Common myeloid progenitor, CD34-positive (primary cell): ENCODE measurements around the gene ACADVL.

Experiments used
- CTCF ChIA-PET: fragments of 350-600 bp; sonication (Branson Sonifier 250); formaldehyde crosslinking; loops from one replicate; lab custom pipeline; 2021; ENCODE audit warnings: antibody characterized with exemption; lab: Charles Lee
- POLR2A ChIA-PET: fragments of 350-600 bp; sonication (Branson Sonifier 250); formaldehyde crosslinking; loops from one replicate; lab custom pipeline; 2021; ENCODE audit warnings: antibody characterized with exemption; lab: Charles Lee
- DNase-seq, 3 donors: peaks; one replicate each; pipeline versions ENCODE4 v3.0.0 to v3.0.0-alpha.2; 2013
- H3K27ac ChIP-seq, 2 experiments: 1 replicate in 1 of 2; 2 replicates in 1 of 2; pipeline ENCODE4 v1.7.0; 2013; ENCODE audit warnings: inconsistent platforms in 2 of 2, low read length in 2 of 2, mild to moderate bottlenecking in 2 of 2, low read depth in 1 of 2, moderate library complexity in 1 of 2; ENCODE audit not compliant: severe bottlenecking in 2 of 2, insufficient read depth in 1 of 2, poor library complexity in 1 of 2
- H3K27me3 ChIP-seq, 5 experiments: replicated peaks in 2 of 5; 1 replicate in 3 of 5; 2 replicates in 2 of 5; pipeline versions ENCODE4 v1.6.1 to v1.7.0; 2013; ENCODE audit warnings: low read length in 4 of 5, mild to moderate bottlenecking in 2 of 5, moderate library complexity in 2 of 5, inconsistent platforms in 1 of 5; ENCODE audit not compliant: insufficient read depth in 5 of 5, control insufficient read depth in 4 of 5
- H3K36me3 ChIP-seq, 4 experiments: 1 replicate in 2 of 4; 2 replicates in 2 of 4; pipeline versions ENCODE4 v1.6.1 to v1.7.0; 2013; ENCODE audit warnings: low read length in 3 of 4, control low read depth in 1 of 4, mild to moderate bottlenecking in 1 of 4; ENCODE audit not compliant: control insufficient read depth in 4 of 4, insufficient read depth in 4 of 4
- H3K4me1 ChIP-seq, 4 experiments: 1 replicate in 3 of 4; 2 replicates in 1 of 4; pipeline versions ENCODE4 v1.6.1 to v1.7.1; 2013; ENCODE audit warnings: low read length in 3 of 4, mild to moderate bottlenecking in 3 of 4, control low read depth in 1 of 4, inconsistent platforms in 1 of 4, moderate library complexity in 1 of 4; ENCODE audit not compliant: control insufficient read depth in 4 of 4, insufficient read depth in 4 of 4; ENCODE audit errors: control extremely low read depth in 1 of 4
- H3K4me3 ChIP-seq, 7 experiments: 1 replicate in 4 of 7; 2 replicates in 3 of 7; pipeline versions ENCODE4 v1.5.1 to v1.7.0; 2013; ENCODE audit warnings: mild to moderate bottlenecking in 7 of 7, low read length in 6 of 7, moderate library complexity in 6 of 7, inconsistent platforms in 2 of 7, low read depth in 2 of 7, control low read depth in 1 of 7; ENCODE audit not compliant: insufficient read depth in 4 of 7, control insufficient read depth in 1 of 7; ENCODE audit errors: extremely low read depth in 1 of 7
- H3K9me3 ChIP-seq, 5 experiments: 1 replicate in 4 of 5; 2 replicates in 1 of 5; pipeline versions ENCODE4 v1.6.1 to v1.7.1; 2013; ENCODE audit warnings: low read length in 4 of 5, mild to moderate bottlenecking in 2 of 5, inconsistent platforms in 1 of 5, low read depth in 1 of 5, moderate library complexity in 1 of 5; ENCODE audit not compliant: control insufficient read depth in 4 of 5, insufficient read depth in 2 of 5; ENCODE audit errors: control extremely low read depth in 1 of 5
- WGBS: methylation state at CpG from one replicate; pipeline ENCODE4 v1.1.5; 2013; ENCODE audit not compliant: insufficient coverage; 5-methylcytosine and 5-hydroxymethylcytosine counted together

Gene ACADVL

DNA sequence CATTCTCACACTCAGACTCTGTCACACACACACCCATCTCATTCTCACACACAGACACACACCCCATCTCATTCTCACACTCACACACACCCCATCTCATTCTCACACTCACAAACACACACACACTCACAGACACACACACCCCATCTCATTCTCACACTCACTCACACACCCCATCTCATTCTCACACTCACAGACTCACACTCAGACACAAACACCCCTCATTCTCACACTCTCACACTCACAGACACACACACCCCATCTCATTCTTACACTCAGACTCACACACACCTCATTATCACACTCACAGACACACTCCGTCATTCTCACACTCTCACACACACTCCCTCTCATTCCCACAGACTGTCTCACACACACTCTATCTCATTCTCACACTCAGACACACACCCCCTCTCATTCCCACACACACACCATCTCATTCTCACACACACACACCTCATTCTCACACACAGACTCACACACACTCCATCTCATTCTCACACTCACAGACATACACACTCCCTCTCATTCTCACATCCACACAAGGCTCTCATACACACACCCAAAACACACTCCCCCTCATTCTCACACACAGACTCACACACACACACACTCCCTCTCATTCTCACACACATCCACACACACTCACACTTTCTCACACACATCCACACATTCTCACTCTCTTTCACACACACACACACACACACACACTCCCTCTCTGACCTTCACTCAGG lies 43.5 kb upstream of the ACADVL start:
- Histone ChIP-seq H3K9me3 (no peaks in the 10 kb centered on the region), H3K4me3 (no peak overlapping the region), H3K36me3 (no peaks in the 10 kb centered on the region), H3K4me1 (peaks cover 0 to 38% (median 33%) of the 10 kb centered on the region in 4 experiments), H3K27ac (no peak overlapping the region), H3K27me3 (no peaks in the 10 kb centered on the region)
- ChIA-PET CTCF (interaction anchor here (1.0 to 3.5 kb wide), 11 partner anchors 11 to 333 kb away, joined by 3 to 44 read pairs (median 8); no protein-coding TSS in a partner anchor), POLR2A (interaction anchor here (0.9 to 1.8 kb wide), 2 partner anchors 46 to 130 kb away, joined by 3 to 7 read pairs; no protein-coding TSS in a partner anchor)
- no peak for DNase-seq
- 100% methylated on average over 1 of the region's 1 CpG for WGBS

DNA sequence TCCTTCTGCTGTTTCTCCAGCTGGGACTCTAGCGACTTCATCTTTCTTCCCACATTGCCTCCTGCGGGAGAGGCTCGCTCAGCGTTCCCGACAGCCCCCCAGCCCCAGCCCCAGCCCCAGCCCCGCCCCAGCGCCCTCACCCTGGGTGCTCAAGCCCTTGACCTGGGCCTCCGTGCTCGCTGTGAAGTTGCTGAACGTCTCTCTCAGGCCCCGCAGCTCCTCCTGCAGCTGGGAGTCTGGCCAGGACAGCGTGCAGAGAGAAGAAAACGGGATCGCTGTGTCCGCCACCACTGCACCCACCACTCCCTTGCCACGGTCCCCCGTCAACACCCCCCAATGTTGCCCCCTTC lies 42.9 kb upstream of the ACADVL start:
- no peak overlapping the region for H3K27ac ChIP-seq
- peak overlapping the region in 3 of 7 experiments; percentile 21 to 90 (median 78) for H3K4me3 ChIP-seq
- H3K4me1 ChIP-seq, result peaks cover 0 to 35% (median 29%) of the 10 kb centered on the region in 4 experiments
- no peaks in the 10 kb centered on the region for H3K9me3 ChIP-seq
- POLR2A ChIA-PET, result interaction anchor here (0.9 to 1.8 kb wide), 2 partner anchors 46 to 131 kb away, joined by 3 to 7 read pairs; no protein-coding TSS in a partner anchor
- 38% methylated on average over 8 of the region's 17 CpGs for WGBS
- CTCF ChIA-PET, result interaction anchor here (0.7 to 3.5 kb wide), 14 partner anchors 11 to 334 kb away, joined by 3 to 44 read pairs (median 6); no protein-coding TSS in a partner anchor
- no peaks in the 10 kb centered on the region for H3K27me3 ChIP-seq
- H3K36me3 ChIP-seq, result no peaks in the 10 kb centered on the region
- DNase-seq, result no peak

DNA sequence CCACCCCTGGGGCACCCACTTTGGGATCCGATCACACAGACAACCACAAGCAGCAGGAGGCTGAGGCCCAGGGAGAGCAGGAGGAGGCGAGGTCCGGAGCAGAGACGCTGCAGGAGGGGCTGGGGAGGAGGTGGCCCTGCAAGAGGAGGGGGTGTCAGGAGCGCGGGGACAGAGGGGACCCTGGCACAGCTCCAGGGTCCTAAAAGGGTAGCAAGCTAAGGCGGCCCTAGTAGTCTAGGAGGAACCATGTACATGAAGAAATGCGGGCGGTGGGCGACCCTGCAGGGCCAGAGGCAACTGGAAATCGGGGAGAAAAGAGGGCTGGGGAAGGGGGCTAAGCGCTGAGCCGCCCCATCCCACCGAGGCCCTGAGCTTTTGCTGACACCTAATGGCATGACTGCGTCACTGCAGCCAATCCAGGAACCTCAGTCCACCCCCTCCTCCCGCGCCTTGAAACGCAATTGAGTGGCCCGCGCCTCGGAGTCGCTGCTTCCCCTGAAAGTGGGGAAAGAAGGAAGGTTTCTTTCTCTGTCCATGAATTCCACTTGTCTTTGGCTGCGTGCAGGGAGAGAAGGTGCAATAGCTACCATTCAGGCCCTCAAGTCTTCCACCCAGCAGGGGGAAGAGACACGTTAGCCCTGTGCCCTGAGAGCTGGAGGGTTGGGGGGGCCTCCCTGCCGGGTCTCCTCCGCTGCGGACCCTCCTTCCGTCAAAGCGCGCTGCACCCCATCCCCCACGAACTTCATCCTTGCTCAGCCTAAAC lies 42.4 kb upstream of the ACADVL start:
- peak; percentile 66 to 81 (median 80) for DNase-seq
- peaks cover 0 to 35% (median 28%) of the 10 kb centered on the region in 4 experiments for H3K4me1 ChIP-seq
- peak overlapping the region; percentile 24 to 90 (median 70) for H3K4me3 ChIP-seq
- no peak overlapping the region for H3K27ac ChIP-seq
- CTCF ChIA-PET, result interaction anchor here (0.6 to 3.5 kb wide), 18 partner anchors 11 to 334 kb away, joined by 3 to 44 read pairs (median 4); no protein-coding TSS in a partner anchor
- H3K27me3 ChIP-seq, result no peaks in the 10 kb centered on the region
- POLR2A ChIA-PET, result interaction anchor here (0.6 to 1.8 kb wide), 3 partner anchors 47 to 131 kb away, joined by 3 to 8 read pairs (median 7); no protein-coding TSS in a partner anchor
- no peaks in the 10 kb centered on the region for H3K36me3 ChIP-seq
- WGBS, result 0% methylated on average over 9 of the region's 31 CpGs
- H3K9me3 ChIP-seq, result no peaks in the 10 kb centered on the region

DNA sequence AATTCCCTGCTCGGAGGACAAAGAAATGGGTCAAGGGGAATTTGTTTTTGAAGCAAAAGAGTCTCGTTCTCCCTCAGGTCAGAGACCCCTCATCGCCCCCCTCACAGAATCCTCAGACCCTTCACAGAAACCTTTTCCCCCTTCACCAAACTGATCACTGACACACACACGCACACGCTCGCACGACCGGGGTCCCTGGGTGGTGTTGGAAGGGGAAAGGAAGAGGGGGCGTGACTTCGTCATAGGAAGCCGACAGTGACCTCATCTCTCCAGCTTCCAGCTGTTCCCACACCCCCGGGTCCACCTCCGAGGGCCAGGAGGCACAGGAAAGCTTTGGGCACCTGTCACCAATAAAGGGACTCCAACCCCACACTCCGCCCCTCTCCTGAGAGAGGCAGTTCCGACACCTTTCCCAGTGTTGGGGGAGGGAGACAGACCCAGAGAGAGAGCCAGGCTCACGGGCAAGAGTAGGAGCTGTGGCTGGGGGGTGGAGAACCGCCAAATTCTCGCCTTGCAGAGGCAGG lies 41.7 kb upstream of the ACADVL start:
- POLR2A ChIA-PET, result interaction anchor here (0.6 to 1.8 kb wide), 2 partner anchors 61 to 132 kb away, joined by 7 to 8 read pairs; no protein-coding TSS in a partner anchor
- H3K36me3 ChIP-seq, result no peaks in the 10 kb centered on the region
- WGBS, result 10% methylated on average over 4 of the region's 18 CpGs
- H3K27me3 ChIP-seq, result no peaks in the 10 kb centered on the region
- DNase-seq, result peak; percentile 31 to 47 (median 46)
- peaks cover 0 to 35% (median 28%) of the 10 kb centered on the region in 4 experiments for H3K4me1 ChIP-seq
- H3K4me3 ChIP-seq, result peak overlapping the region; percentile 24 to 90 (median 70)
- CTCF ChIA-PET, result interaction anchor here (0.6 to 3.5 kb wide), 14 partner anchors 10 to 174 kb away, joined by 3 to 44 read pairs (median 6); no protein-coding TSS in a partner anchor
- no peaks in the 10 kb centered on the region for H3K9me3 ChIP-seq
- no peak overlapping the region for H3K27ac ChIP-seq

DNA sequence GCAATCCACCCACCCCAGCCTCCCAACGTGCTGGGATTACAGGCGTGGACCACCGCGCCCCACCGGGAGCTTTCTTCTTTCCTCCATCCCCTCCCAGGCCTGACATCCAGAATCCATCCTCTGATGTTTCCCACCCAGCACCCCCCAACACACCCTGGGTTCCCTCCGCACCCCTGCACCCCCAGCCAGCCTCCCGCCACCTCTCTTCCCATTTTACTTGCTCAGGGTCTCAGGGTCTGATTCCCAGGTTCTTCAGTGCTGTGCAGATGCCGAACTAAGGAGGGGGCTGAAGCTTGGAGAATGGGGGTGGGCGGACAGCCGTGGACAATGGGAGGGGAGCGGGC lies 40.8 kb upstream of the ACADVL start:
- DNase-seq, result no peak
- H3K36me3 ChIP-seq, result no peaks in the 10 kb centered on the region
- H3K4me1 ChIP-seq, result peaks cover 0 to 34% (median 28%) of the 10 kb centered on the region in 4 experiments
- H3K9me3 ChIP-seq, result no peaks in the 10 kb centered on the region
- no peaks in the 10 kb centered on the region for H3K27me3 ChIP-seq
- H3K4me3 ChIP-seq, result no peak overlapping the region
- ChIA-PET POLR2A (no interaction called here), CTCF (interaction anchor here (0.7 to 3.5 kb wide), 5 partner anchors 16 to 132 kb away, joined by 3 to 44 read pairs (median 7); no protein-coding TSS in a partner anchor)
- 97% methylated on average over 9 of the region's 11 CpGs for WGBS
- H3K27ac ChIP-seq, result no peak overlapping the region

DNA sequence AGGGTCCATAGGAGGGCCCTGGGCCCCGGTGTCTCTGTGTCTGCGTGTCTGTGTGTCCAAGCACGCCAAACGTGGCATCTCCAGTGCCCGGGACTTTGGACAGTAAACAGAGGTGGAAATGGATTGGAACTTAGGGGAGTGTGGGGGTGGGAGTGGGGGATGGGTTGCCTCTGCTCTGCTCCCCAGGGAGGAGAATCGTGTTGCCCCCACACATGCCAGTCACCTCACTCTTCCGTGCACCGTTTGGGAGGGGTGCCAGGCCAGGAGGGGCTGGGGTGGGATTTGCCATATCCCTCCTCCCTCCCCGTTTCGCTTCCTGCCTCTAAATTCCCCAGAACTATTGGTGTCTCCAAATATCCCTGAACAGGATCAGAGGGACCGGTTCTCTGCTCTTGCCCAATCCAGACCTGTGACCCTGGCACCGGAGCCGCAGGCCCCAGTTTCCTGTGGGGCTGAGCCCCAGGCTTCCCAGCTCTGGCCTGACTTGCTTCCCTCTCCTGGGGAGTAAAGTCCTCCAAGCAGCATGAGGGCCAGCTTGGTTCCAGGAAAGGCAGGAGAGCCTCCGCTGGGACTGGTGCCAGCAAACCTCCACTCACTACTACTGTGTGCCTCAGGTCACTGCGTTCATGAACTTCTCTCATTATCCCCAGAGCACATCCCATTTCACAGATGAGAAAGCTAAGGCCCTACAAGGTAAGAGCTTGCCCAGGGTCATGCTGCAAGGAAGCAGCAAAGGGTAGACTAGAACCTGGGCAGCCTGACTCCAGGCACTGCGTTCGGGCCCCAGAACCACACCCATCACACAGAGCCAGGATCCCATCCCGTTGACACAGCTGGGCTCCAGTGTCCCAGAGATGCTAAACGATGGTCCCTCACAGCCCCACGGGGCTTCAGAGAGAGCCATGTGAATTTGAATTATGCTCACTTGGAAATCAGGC lies 40.2 kb upstream of the ACADVL start, which contains the start of gene ASGR1:
ASGR1 (minus strand) TSS at position 54 of the 938 bp plus-strand sequence. CDS start 807 bp downstream, outside the sequence.
- peaks cover 0 to 31% (median 26%) of the 10 kb centered on the region in 4 experiments for H3K4me1 ChIP-seq
- WGBS, result 90% methylated on average over 12 of the region's 20 CpGs
- DNase-seq, result no peak
- H3K36me3 ChIP-seq, result no peaks in the 10 kb centered on the region
- ChIA-PET POLR2A (no interaction called here), CTCF (interaction anchor here (0.7 to 3.5 kb wide), 6 partner anchors 10 to 132 kb away, joined by 3 to 44 read pairs (median 4); no protein-coding TSS in a partner anchor)
- no peaks in the 10 kb centered on the region for H3K9me3 ChIP-seq
- no peak within 1 kb of the TSS for H3K27ac ChIP-seq
- H3K4me3 ChIP-seq, result peak within 1 kb of the TSS; percentile 18 to 90 (median 70)
- H3K27me3 ChIP-seq, result no peaks in the 10 kb centered on the region
